ENCODE data around the gene TMC2. TPM values are rescaled to one million over a fixed set of nuclear protein-coding genes. Genes with fewer than 3 reads are reported as not detected.
A peak's percentile ranks its signal among the peaks of the same experiment; 100 is the strongest.

Gene TMC2
- total RNA-seq, 2 donors from 2014 or later: 0.25 TPM; not detected in 1

DNA sequence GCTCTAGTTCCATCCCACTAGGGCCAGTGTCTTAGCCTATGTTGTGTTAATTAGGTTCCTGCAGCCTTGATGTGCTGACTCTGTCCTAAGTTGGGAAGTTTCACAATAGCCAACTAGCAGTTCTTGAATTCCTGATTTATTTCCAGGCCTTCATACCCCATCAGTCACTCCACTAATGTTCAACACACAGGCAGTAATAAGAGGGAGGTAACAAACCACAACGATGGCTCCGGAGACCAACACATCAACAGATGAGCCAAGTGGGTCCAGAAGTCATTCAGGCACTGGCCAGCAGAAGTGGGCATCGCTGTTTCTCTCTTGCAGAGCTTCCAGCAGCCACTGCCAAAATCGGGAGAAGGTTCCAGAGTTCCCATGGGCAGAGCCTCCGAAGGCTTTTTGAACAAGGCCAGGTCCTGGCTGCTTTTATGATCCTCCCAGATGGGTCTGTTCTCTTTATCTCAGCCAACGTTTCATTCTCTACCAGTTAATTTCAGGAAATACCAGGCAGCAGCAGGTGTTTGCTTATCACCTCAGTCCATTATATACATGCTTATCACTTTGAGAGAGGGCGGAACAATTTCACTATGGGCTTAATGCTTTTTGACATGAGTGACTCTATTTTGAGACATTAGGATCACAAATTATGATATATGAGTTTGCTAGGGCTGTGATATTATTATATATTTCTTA is 67.6 kb downstream of the TMC2 start:
- peak overlapping the region; percentile 34 for H3K27ac ChIP-seq
- intact Hi-C loops (cut with DNase I): no loop called here
- peak; percentile 51 for DNase-seq
- H3K36me3 ChIP-seq: no peaks in the 10 kb centered on the region
- TF ChIP-seq, protein P1, sequence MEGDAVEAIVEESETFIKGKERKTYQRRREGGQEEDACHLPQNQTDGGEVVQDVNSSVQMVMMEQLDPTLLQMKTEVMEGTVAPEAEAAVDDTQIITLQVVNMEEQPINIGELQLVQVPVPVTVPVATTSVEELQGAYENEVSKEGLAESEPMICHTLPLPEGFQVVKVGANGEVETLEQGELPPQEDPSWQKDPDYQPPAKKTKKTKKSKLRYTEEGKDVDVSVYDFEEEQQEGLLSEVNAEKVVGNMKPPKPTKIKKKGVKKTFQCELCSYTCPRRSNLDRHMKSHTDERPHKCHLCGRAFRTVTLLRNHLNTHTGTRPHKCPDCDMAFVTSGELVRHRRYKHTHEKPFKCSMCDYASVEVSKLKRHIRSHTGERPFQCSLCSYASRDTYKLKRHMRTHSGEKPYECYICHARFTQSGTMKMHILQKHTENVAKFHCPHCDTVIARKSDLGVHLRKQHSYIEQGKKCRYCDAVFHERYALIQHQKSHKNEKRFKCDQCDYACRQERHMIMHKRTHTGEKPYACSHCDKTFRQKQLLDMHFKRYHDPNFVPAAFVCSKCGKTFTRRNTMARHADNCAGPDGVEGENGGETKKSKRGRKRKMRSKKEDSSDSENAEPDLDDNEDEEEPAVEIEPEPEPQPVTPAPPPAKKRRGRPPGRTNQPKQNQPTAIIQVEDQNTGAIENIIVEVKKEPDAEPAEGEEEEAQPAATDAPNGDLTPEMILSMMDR (IDR thresholded peaks at IDR 0.05): no peak
- H3K9ac ChIP-seq (ENCODE audit: low read depth in 2 of 2, low read length in 2 of 2): no peak overlapping the region
- no peaks in the 10 kb centered on the region for H3K27me3 ChIP-seq
- H3K9me3 ChIP-seq: no peaks in the 10 kb centered on the region
- peaks cover 4% of the 10 kb centered on the region for H3K4me1 ChIP-seq
- no peak overlapping the region for H3K4me3 ChIP-seq

DNA sequence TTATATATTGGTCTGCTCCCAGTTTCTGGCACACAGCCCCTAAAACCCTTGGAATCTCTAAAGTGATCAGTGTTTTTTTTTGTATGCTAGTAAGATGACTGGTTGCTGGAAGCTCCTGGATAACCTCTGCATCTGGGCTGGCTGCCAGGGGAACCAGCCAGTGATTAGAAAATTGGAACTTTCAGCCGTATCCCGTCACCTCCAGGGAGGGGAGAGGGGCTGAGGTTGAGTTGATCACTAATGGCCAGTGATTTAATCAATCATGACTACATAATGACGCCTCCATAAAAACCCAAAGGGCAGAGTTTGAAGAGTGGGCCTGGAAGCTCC is 68.1 kb downstream of the TMC2 start:
- DNase-seq: peak; percentile 46
- H3K27ac ChIP-seq: peak overlapping the region; percentile 34
- H3K36me3 ChIP-seq: no peaks in the 10 kb centered on the region
- intact Hi-C loops (cut with DNase I): no loop called here
- no peaks in the 10 kb centered on the region for H3K27me3 ChIP-seq
- no peaks in the 10 kb centered on the region for H3K9me3 ChIP-seq
- H3K4me1 ChIP-seq: peaks cover 4% of the 10 kb centered on the region
- TF ChIP-seq, protein P1 (IDR thresholded peaks at IDR 0.05): no peak
- H3K4me3 ChIP-seq: no peak overlapping the region
- H3K9ac ChIP-seq (ENCODE audit: low read depth in 2 of 2, low read length in 2 of 2): no peak overlapping the region

DNA sequence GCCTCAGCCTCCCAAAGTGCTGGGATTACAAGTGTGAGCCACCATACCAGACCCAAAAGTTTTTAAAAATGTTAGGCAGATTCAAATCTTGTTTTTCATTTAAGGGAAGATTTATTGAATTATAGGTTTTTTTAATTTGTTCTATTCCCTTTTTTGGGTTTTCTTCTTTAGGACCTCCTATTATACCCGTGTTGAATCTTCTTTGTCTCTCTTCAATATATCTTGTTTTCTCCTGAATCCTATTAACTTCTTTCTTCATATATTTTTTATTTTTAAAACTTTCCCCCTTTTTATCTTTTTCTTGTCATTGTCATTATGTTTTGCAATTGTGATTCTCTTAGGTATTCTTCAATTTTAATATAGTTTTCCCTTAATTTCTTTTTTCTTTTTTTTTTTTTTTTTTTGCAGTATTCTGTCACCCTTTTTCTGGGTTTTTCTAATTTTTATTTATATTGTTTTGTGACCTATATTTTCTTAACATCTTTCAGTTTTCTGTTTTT is 70.2 kb downstream of the TMC2 start:
- no peak overlapping the region for H3K9ac ChIP-seq (ENCODE audit: low read depth in 2 of 2, low read length in 2 of 2)
- no peak overlapping the region for H3K4me3 ChIP-seq
- H3K27ac ChIP-seq: no peak overlapping the region
- no peaks in the 10 kb centered on the region for H3K9me3 ChIP-seq
- no peak for DNase-seq
- intact Hi-C loops (cut with DNase I): no loop called here
- H3K36me3 ChIP-seq: no peaks in the 10 kb centered on the region
- TF ChIP-seq, protein P1 (IDR thresholded peaks at IDR 0.05): no peak
- H3K4me1 ChIP-seq: peaks cover 4% of the 10 kb centered on the region
- no peaks in the 10 kb centered on the region for H3K27me3 ChIP-seq

DNA sequence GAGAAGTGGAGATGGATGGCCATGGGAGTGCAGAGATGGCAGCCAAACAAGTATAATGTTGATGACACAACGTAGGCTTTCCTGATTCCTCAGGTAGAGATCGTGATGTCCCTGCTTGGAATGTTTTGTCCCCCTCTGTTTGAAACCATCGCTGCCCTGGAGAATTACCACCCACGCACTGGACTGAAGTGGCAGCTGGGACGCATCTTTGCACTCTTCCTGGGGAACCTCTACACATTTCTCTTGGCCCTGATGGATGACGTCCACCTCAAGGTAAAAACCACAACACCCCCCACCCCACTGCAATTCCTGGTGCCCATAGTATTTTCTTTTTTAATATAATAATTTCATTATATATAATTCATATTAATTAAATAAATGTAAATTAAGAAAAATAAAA is 74.0 kb downstream of the TMC2 start:
- Histone ChIP-seq H3K27me3 (no peaks in the 10 kb centered on the region), H3K27ac (no peak overlapping the region), H3K4me3 (no peak overlapping the region), H3K9me3 (no peaks in the 10 kb centered on the region), H3K9ac (ENCODE audit: low read depth in 2 of 2, low read length in 2 of 2) (no peak overlapping the region), H3K36me3 (no peaks in the 10 kb centered on the region), H3K4me1 (no peaks in the 10 kb centered on the region)
- intact Hi-C loops (cut with DNase I): no loop called here
- TF ChIP-seq, protein P1 (IDR thresholded peaks at IDR 0.05): no peak
- no peak for DNase-seq

GRCh38 chr20:2610941-2611720 is 74.8 kb downstream of the TMC2 start:
- TF ChIP-seq, protein P1 (IDR thresholded peaks at IDR 0.05): no peak
- Histone ChIP-seq H3K4me3 (no peak overlapping the region), H3K27ac (no peak overlapping the region), H3K9me3 (no peaks in the 10 kb centered on the region), H3K9ac (ENCODE audit: low read depth in 2 of 2, low read length in 2 of 2) (no peak overlapping the region), H3K27me3 (no peaks in the 10 kb centered on the region), H3K36me3 (no peaks in the 10 kb centered on the region), H3K4me1 (no peaks in the 10 kb centered on the region)
- DNase-seq: no peak
- intact Hi-C loops (cut with DNase I): no loop called here
